Measurements from ENCODE around the gene PACSIN2.

PACSIN2 gene

DNA sequence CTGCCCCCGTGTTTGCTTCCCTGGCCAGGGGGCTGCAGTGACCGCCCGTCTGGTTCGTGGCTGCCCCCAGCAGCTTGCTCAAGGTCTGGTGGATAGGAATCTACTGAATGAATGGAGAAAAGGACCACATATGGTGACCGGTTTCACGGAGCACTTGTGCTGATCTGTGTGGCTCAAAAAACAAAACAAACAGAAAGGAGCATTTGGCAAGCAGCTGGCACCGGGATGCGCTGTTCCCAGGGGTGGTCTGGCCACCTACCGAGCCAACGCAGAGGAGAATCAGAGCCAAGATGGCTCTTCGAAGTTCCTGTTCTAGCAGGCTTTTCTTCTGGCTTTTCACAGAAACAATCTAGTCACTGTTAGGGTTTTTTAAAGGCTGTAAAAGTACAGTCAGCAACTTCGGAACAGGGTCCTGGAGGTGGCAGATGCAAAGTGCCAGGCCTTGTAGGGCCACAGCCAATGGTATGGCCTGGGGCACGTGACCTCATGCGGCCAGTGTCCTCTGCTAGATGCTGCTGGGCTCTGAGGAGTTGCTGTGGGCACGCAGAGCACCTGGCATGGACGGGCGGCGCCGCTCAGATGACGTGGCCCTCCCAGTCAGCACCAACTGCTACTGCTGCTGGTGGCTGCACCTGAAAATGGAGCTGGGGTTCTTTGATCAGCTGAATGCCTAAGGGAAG lies 27.3 kb upstream of the PACSIN2 start:
- Histone ChIP-seq H3K4me3 (ENCODE audit: low read depth in 1 of 2, low read length in 2 of 2) (no peak overlapping the region), H3K79me2 (ENCODE audit: insufficient read depth, low read length) (no peaks in the 10 kb centered on the region), H3K9ac (ENCODE audit: low read depth, low read length) (no peak overlapping the region), H3K4me1 (ENCODE audit: insufficient read depth, low read length) (no peaks in the 10 kb centered on the region), H3K27me3 (ENCODE audit: insufficient read depth, low read length, poor library complexity) (no peaks in the 10 kb centered on the region), H3K36me3 (ENCODE audit: insufficient read depth, low read length) (no peaks in the 10 kb centered on the region), H2AFZ (ENCODE audit: low read depth, low read length) (no peak overlapping the region), H4K20me1 (ENCODE audit: insufficient read depth, low read length) (no peaks in the 10 kb centered on the region), H3K9me3 (ENCODE audit: insufficient read depth, low read length, severe bottlenecking) (no peaks in the 10 kb centered on the region), H3K4me2 (ENCODE audit: insufficient read depth, low read length) (no peak overlapping the region), H3K27ac (ENCODE audit: low read length) (no peak overlapping the region)
- no peak for ATAC-seq (ENCODE audit: insufficient read depth, low read depth)
- no peak for DNase-seq
- TF ChIP-seq, protein P1, sequence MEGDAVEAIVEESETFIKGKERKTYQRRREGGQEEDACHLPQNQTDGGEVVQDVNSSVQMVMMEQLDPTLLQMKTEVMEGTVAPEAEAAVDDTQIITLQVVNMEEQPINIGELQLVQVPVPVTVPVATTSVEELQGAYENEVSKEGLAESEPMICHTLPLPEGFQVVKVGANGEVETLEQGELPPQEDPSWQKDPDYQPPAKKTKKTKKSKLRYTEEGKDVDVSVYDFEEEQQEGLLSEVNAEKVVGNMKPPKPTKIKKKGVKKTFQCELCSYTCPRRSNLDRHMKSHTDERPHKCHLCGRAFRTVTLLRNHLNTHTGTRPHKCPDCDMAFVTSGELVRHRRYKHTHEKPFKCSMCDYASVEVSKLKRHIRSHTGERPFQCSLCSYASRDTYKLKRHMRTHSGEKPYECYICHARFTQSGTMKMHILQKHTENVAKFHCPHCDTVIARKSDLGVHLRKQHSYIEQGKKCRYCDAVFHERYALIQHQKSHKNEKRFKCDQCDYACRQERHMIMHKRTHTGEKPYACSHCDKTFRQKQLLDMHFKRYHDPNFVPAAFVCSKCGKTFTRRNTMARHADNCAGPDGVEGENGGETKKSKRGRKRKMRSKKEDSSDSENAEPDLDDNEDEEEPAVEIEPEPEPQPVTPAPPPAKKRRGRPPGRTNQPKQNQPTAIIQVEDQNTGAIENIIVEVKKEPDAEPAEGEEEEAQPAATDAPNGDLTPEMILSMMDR (IDR thresholded peaks at IDR 0.05; ENCODE audit: borderline replicate concordance, extremely low read depth, low read length, poor library complexity, severe bottlenecking): no peak
- TF ChIP-seq EZH2 (IDR thresholded peaks at IDR 0.05; ENCODE audit: borderline replicate concordance, low read depth, low read length, severe bottlenecking): no peak

DNA sequence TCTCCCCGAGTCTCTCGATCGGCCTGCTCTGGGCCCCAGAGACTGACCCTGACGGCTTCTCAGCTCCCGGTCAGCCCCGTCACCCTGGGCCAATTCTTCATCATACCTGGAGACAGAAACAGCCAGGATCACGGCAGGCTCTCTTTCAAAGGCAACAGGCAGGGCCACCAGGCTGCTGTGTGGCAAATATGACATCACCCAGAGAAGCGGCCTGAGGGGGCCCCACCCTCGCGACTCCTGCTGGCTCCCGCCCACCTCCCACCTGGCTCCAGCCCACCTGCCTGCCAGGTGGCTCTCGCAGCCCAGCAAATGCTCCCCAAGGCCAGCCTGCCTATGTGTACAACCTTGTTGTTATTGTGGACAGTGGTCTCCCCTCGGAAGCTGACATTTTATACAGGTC lies 24.9 kb upstream of the PACSIN2 start:
- H3K27ac ChIP-seq (ENCODE audit: low read length): no peak overlapping the region
- no peaks in the 10 kb centered on the region for H3K9me3 ChIP-seq (ENCODE audit: insufficient read depth, low read length, severe bottlenecking)
- ATAC-seq (ENCODE audit: insufficient read depth, low read depth): no peak
- no peak overlapping the region for H3K9ac ChIP-seq (ENCODE audit: low read depth, low read length)
- H3K79me2 ChIP-seq (ENCODE audit: insufficient read depth, low read length): no peaks in the 10 kb centered on the region
- no peaks in the 10 kb centered on the region for H3K4me1 ChIP-seq (ENCODE audit: insufficient read depth, low read length)
- no peak overlapping the region for H3K4me2 ChIP-seq (ENCODE audit: insufficient read depth, low read length)
- H2AFZ ChIP-seq (ENCODE audit: low read depth, low read length): no peak overlapping the region
- H4K20me1 ChIP-seq (ENCODE audit: insufficient read depth, low read length): no peaks in the 10 kb centered on the region
- TF ChIP-seq EZH2 (IDR thresholded peaks at IDR 0.05; ENCODE audit: borderline replicate concordance, low read depth, low read length, severe bottlenecking): no peak
- TF ChIP-seq, protein P1 (IDR thresholded peaks at IDR 0.05; ENCODE audit: borderline replicate concordance, extremely low read depth, low read length, poor library complexity, severe bottlenecking): no peak
- no peak for DNase-seq
- no peaks in the 10 kb centered on the region for H3K27me3 ChIP-seq (ENCODE audit: insufficient read depth, low read length, poor library complexity)
- no peak overlapping the region for H3K4me3 ChIP-seq (ENCODE audit: low read depth in 1 of 2, low read length in 2 of 2)
- H3K36me3 ChIP-seq (ENCODE audit: insufficient read depth, low read length): no peaks in the 10 kb centered on the region

DNA sequence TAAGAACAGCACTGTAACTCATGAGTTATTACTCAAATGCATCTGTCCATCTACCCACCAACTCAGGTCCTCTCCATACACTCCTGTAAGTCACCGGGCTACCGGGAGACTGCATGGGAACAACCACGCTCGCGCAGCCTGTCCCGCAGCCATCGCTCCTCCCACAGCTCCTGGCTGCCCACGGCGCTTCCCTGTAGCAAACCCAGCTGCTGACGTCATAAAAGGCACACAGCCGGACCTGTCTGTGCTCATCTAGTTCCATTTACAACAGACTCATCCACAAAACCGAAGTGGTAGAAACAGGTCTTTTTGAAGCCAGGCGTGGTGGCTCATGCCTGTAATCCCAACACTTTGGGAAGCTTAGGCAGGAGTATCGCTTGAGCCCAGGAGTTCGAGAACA lies 23.4 kb upstream of the PACSIN2 start:
- Histone ChIP-seq H3K27ac (ENCODE audit: low read length) (no peak overlapping the region), H3K9ac (ENCODE audit: low read depth, low read length) (no peak overlapping the region), H3K4me3 (ENCODE audit: low read depth in 1 of 2, low read length in 2 of 2) (no peak overlapping the region), H2AFZ (ENCODE audit: low read depth, low read length) (no peak overlapping the region), H3K4me1 (ENCODE audit: insufficient read depth, low read length) (no peaks in the 10 kb centered on the region), H4K20me1 (ENCODE audit: insufficient read depth, low read length) (no peaks in the 10 kb centered on the region), H3K4me2 (ENCODE audit: insufficient read depth, low read length) (no peak overlapping the region), H3K36me3 (ENCODE audit: insufficient read depth, low read length) (no peaks in the 10 kb centered on the region), H3K79me2 (ENCODE audit: insufficient read depth, low read length) (no peaks in the 10 kb centered on the region), H3K9me3 (ENCODE audit: insufficient read depth, low read length, severe bottlenecking) (no peaks in the 10 kb centered on the region), H3K27me3 (ENCODE audit: insufficient read depth, low read length, poor library complexity) (no peaks in the 10 kb centered on the region)
- DNase-seq (no peak), ATAC-seq (ENCODE audit: insufficient read depth, low read depth) (no peak)
- TF ChIP-seq, protein P1 (IDR thresholded peaks at IDR 0.05; ENCODE audit: borderline replicate concordance, extremely low read depth, low read length, poor library complexity, severe bottlenecking): no peak
- no peak for TF ChIP-seq EZH2 (IDR thresholded peaks at IDR 0.05; ENCODE audit: borderline replicate concordance, low read depth, low read length, severe bottlenecking)
